Stimulated activated CD4-positive, alpha-beta T cell treated with anti-CD3 and anti-CD28 coated beads, Interleukin-15, amount 100 ng/mL, for 24 hours (primary cell): ENCODE data around the gene GABRP.
"Not testable (repeated sequence)": the region's sequence is repeated elsewhere in the genome, so short reads cannot be mapped to it uniquely, and the experiment has no call there.

Experiments used
- DNase-seq: peaks from one replicate; pipeline ENCODE4 v3.0.0-alpha.2; 2020

Gene GABRP

GRCh38 chr5:170755679-170756456 lies 27.7 kb upstream of the GABRP start:
- DNase-seq = no peak

- DNase-seq = no peak
Observed at GRCh38 chr5:170756691-170757090, 26.8 kb upstream of the GABRP start.

- DNase-seq = no peak
Observed at GRCh38 chr5:170757182-170757601, 26.3 kb upstream of the GABRP start.

GRCh38 chr5:170757669-170758068 lies 25.9 kb upstream of the GABRP start:
- no peak for DNase-seq

- DNase-seq = no peak
Observed at GRCh38 chr5:170758481-170758880, 25.0 kb upstream of the GABRP start.

- no peak for DNase-seq
Observed at GRCh38 chr5:170760113-170760512, 23.4 kb upstream of the GABRP start.

- DNase-seq = no peak
Observed at GRCh38 chr5:170761048-170761707, 22.3 kb upstream of the GABRP start.

- DNase-seq = no peak
Observed at GRCh38 chr5:170761708-170762066, 21.8 kb upstream of the GABRP start.

- not testable (repeated sequence) for DNase-seq
Observed at GRCh38 chr5:170762298-170762697, 21.2 kb upstream of the GABRP start.

GRCh38 chr5:170765868-170766267 lies 17.7 kb upstream of the GABRP start:
- not testable (repeated sequence) for DNase-seq

- DNase-seq = no peak
Observed at GRCh38 chr5:170769246-170769645, 14.3 kb upstream of the GABRP start.

GRCh38 chr5:170769898-170770416 lies 13.6 kb upstream of the GABRP start:
- DNase-seq = no peak

- no peak for DNase-seq
Observed at GRCh38 chr5:170771496-170771895, 12.0 kb upstream of the GABRP start.

GRCh38 chr5:170773024-170773985 lies 10.2 kb upstream of the GABRP start:
- DNase-seq = no peak

- DNase-seq = no peak
Observed at GRCh38 chr5:170774831-170775230, 8.7 kb upstream of the GABRP start.

GRCh38 chr5:170781946-170782345 lies 1.6 kb upstream of the GABRP start:
- DNase-seq = no peak

GRCh38 chr5:170782438-170782837 lies 1.1 kb upstream of the GABRP start:
- DNase-seq = no peak

- DNase-seq = no peak
Observed at GRCh38 chr5:170785416-170785815, 1.9 kb downstream of the GABRP start.

GRCh38 chr5:170787216-170787615 lies 3.7 kb downstream of the GABRP start:
- no peak for DNase-seq

GRCh38 chr5:170788626-170789304 lies 5.2 kb downstream of the GABRP start:
- no peak for DNase-seq

GRCh38 chr5:170791325-170791954 lies 7.9 kb downstream of the GABRP start:
- peak; percentile 44 for DNase-seq

- no peak for DNase-seq
Observed at GRCh38 chr5:170792878-170793277, 9.4 kb downstream of the GABRP start.
